Endothelial cell of umbilical vein (primary cell): ENCODE data around the gene ZNF628. TPM values are rescaled to one million over a fixed set of nuclear protein-coding genes. Genes with fewer than 3 reads are reported as not detected.

Experiments used
- BruUV-seq: library from RNA; stranded (reverse); fragments of 400-500 nt; replicated peaks from 2 replicates; lab custom pipeline; 2021; lab: Mats Ljungman, UMichigan
- CTCF ChIA-PET: fragments of 300-600, 350-600 bp; sonication (Branson Sonifier 250); formaldehyde crosslinking; loops from one replicate; lab custom pipeline; 2021; ENCODE audit warnings: antibody characterized with exemption, inconsistent platforms; lab: Charles Lee
- POLR2A ChIA-PET: fragments of 300-600, 350-600 bp; sonication (Branson Sonifier 250); formaldehyde crosslinking; loops from one replicate; lab custom pipeline; 2021; ENCODE audit warnings: antibody characterized with exemption, inconsistent platforms; lab: Charles Lee
- DNase-seq: peaks from one replicate; pipeline ENCODE4 v3.0.0-alpha.2; 2011; ENCODE audit warnings: low read depth, low spot score
- FAIRE-seq: peaks from 2 replicates; lab custom pipeline; 2011; peaks lifted over from hg19 to GRCh38; lab: Jason Lieb, UNC
- H2AFZ ChIP-seq: 2 replicates; pipeline ENCODE4 v1.6.0; 2012; ENCODE audit warnings: low read depth, low read length, control low read depth, inconsistent platforms
- H3K27ac ChIP-seq: 2 replicates; pipeline ENCODE4 v1.5.1; 2011; ENCODE audit warnings: low read depth, mild to moderate bottlenecking, control low read depth, low read length, moderate library complexity; ENCODE audit not compliant: insufficient read depth
- H3K27me3 ChIP-seq, 2 experiments: 2 replicates each; pipeline versions ENCODE4 v1.6.0 to v1.6.1; 2011; ENCODE audit warnings: low read length in 2 of 2, mixed read lengths in 1 of 2; ENCODE audit not compliant: control insufficient read depth in 2 of 2, insufficient read depth in 2 of 2
- H3K36me3 ChIP-seq, 2 experiments: 2 replicates in 1 of 2; 3 replicates in 1 of 2; pipeline ENCODE4 v1.5.1; 2011; ENCODE audit warnings: low read length in 2 of 2, mild to moderate bottlenecking in 1 of 2, moderate library complexity in 1 of 2; ENCODE audit not compliant: control insufficient read depth in 2 of 2, insufficient read depth in 2 of 2; ENCODE audit errors: extremely low read depth in 1 of 2
- H3K4me1 ChIP-seq: 3 replicates; pipeline ENCODE4 v1.5.1; 2011; ENCODE audit warnings: mild to moderate bottlenecking, low read length; ENCODE audit not compliant: control insufficient read depth, insufficient read depth; ENCODE audit errors: extremely low read depth
- H3K4me2 ChIP-seq: 2 replicates; pipeline ENCODE4 v1.6.1; 2011; ENCODE audit warnings: low read length, control low read depth, mixed read lengths; ENCODE audit not compliant: insufficient read depth
- H3K4me3 ChIP-seq, 3 experiments: fragments of 200-600 bp in 1 of 3; sonication (generic), shearing (Covaris generic) in 1 of 3; replicated peaks in 1 of 3; 2 replicates each; pipeline ENCODE4 v1.5.1; 2011 to 2016; ENCODE audit warnings: control low read depth in 3 of 3, low read length in 3 of 3, mild to moderate bottlenecking in 2 of 3, inconsistent platforms in 1 of 3, low read depth in 1 of 3, moderate library complexity in 1 of 3; ENCODE audit not compliant: insufficient read depth in 1 of 3
- H3K79me2 ChIP-seq: 2 replicates; pipeline ENCODE4 v1.6.0; 2012; ENCODE audit warnings: low read length, inconsistent platforms; ENCODE audit not compliant: control insufficient read depth, insufficient read depth
- H3K9ac ChIP-seq: replicated peaks from 2 replicates; pipeline ENCODE3; 2011; ENCODE audit warnings: low read length, control low read depth; ENCODE audit not compliant: insufficient read depth; ENCODE audit errors: extremely low read depth
- H3K9me1 ChIP-seq: replicated peaks from 3 replicates; pipeline ENCODE4 v1.6.0; 2011; ENCODE audit warnings: mild to moderate bottlenecking, low read length; ENCODE audit not compliant: control insufficient read depth, insufficient read depth; ENCODE audit errors: extremely low read depth
- H3K9me3 ChIP-seq: replicated peaks from 2 replicates; pipeline ENCODE4 v1.5.1; 2012; ENCODE audit warnings: low read length, inconsistent platforms; ENCODE audit not compliant: control insufficient read depth, insufficient read depth
- H4K20me1 ChIP-seq: replicated peaks from 2 replicates; pipeline ENCODE3; 2011; ENCODE audit warnings: mild to moderate bottlenecking, low read length; ENCODE audit not compliant: control insufficient read depth, insufficient read depth; ENCODE audit errors: extremely low read depth
- EZH2 ChIP-seq: IDR thresholded peaks from 2 replicates; pipeline ENCODE4 v1.6.1; 2012; ENCODE audit warnings: borderline replicate concordance, low read depth, mild to moderate bottlenecking, moderate library complexity, low read length, inconsistent platforms; ENCODE audit not compliant: severe bottlenecking
- MAX ChIP-seq: IDR thresholded peaks from 2 replicates; pipeline ENCODE4 v1.6.1; 2011; ENCODE audit not compliant: insufficient read depth, insufficient read length
- POLR2A ChIP-seq: IDR thresholded peaks from 2 replicates; pipeline ENCODE4 v1.6.1; 2012; ENCODE audit warnings: low read depth, mild to moderate bottlenecking, control low read depth, low read length
- dilution Hi-C: fragments of 300-500 bp; cut with MboI; formaldehyde crosslinking; loops from one replicate; pipeline ENCODE4 v1.15.0; 2019; ENCODE audit warnings: low sequenced_read_pairs; ENCODE audit not compliant: extremely low pct_ligation_motif_present
- intact Hi-C: fragments of 100-400 bp; cut with micrococcal nuclease; formaldehyde crosslinking; loops from one replicate; pipeline ENCODE4 v1.10.0; 2022
- polyA plus RNA-seq, 4 experiments: library from polyadenylated mRNA; depleted of rRNA in 3 of 4; stranded (reverse) in 3 of 4; unstranded in 1 of 4; fragments of >200 nt; gene quantifications; 2 replicates each; pipeline versions ENCODE4 v1.2.1 to v1.2.3, GENCODE V29; 2011 to 2012; ENCODE audit warnings: missing spikeins in 1 of 4
- total RNA-seq: library from RNA; stranded (reverse); gene quantifications from 2 replicates; pipeline ENCODE4 v1.2.3, GENCODE V29; 2021
- TF ChIP-seq, protein P1 (sequence below), 2 donors: IDR thresholded peaks; 1 replicate in 1 of 2; 2 replicates in 1 of 2; pipeline ENCODE4 v1.5.1; 2011; ENCODE audit warnings: low read length in 2 of 2, mild to moderate bottlenecking in 2 of 2, moderate library complexity in 2 of 2, control low read depth in 1 of 2, inconsistent platforms in 1 of 2, low read depth in 1 of 2; ENCODE audit not compliant: insufficient read depth in 1 of 2; ENCODE audit errors: extremely low read depth in 1 of 2

ZNF628 gene
- total and polyA plus RNA-seq, 2 donors (not counting 3 experiments of a cell fraction or from before 2014, with no cell fraction given) = 2.0 to 10.4 TPM

GRCh38 chr19:55461974-55462626, 14.3 kb upstream of the ZNF628 start:
- intact Hi-C loops (loop anchor here (1.0 to 5.0 kb wide), 5 partner anchors 14 to 162 kb away; partner anchors contain the start of genes RPL28, TMEM238, ZNF628 and ZNF784), dilution Hi-C loops (no loop called here)
- FAIRE-seq (no peak), DNase-seq (peak; percentile 57)
- no peaks in the 10 kb centered on the region for H4K20me1 ChIP-seq
- peak overlapping the region; percentile 40 for H3K9ac ChIP-seq
- peak overlapping the region; percentile 14 for H3K27ac ChIP-seq
- H3K79me2 ChIP-seq = no peaks in the 10 kb centered on the region
- POLR2A ChIA-PET = interaction anchor here (1.0 to 1.1 kb wide), 3 partner anchors 14 to 54 kb away, joined by 4 to 6 read pairs (median 4); partner anchors contain the start of genes UBE2S and ZNF628
- H3K4me3 ChIP-seq = peak overlapping the region; percentile 13 to 55 (median 52)
- TF ChIP-seq MAX = no peak
- peak; percentile 77 for TF ChIP-seq POLR2A
- TF ChIP-seq, protein P1, sequence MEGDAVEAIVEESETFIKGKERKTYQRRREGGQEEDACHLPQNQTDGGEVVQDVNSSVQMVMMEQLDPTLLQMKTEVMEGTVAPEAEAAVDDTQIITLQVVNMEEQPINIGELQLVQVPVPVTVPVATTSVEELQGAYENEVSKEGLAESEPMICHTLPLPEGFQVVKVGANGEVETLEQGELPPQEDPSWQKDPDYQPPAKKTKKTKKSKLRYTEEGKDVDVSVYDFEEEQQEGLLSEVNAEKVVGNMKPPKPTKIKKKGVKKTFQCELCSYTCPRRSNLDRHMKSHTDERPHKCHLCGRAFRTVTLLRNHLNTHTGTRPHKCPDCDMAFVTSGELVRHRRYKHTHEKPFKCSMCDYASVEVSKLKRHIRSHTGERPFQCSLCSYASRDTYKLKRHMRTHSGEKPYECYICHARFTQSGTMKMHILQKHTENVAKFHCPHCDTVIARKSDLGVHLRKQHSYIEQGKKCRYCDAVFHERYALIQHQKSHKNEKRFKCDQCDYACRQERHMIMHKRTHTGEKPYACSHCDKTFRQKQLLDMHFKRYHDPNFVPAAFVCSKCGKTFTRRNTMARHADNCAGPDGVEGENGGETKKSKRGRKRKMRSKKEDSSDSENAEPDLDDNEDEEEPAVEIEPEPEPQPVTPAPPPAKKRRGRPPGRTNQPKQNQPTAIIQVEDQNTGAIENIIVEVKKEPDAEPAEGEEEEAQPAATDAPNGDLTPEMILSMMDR (IDR thresholded peaks at IDR 0.05; ENCODE audit: extremely low read depth in 1 of 2, insufficient read depth in 1 of 2, low read depth in 1 of 2, low read length in 2 of 2) = peak in 1 of 2 donors; percentile 1
- no peaks in the 10 kb centered on the region for H3K9me1 ChIP-seq
- CTCF ChIA-PET = interaction anchor here (0.6 to 1.5 kb wide), 7 partner anchors 9 to 326 kb away, joined by 3 to 21 read pairs (median 4); no protein-coding TSS in a partner anchor
- H3K4me1 ChIP-seq = peaks cover 13% of the 10 kb centered on the region
- no peaks in the 10 kb centered on the region for H3K9me3 ChIP-seq
- H3K4me2 ChIP-seq = peak overlapping the region; percentile 84
- BruUV-seq = no TSS peak
- no peaks in the 10 kb centered on the region for H3K27me3 ChIP-seq
- H3K36me3 ChIP-seq = no peaks in the 10 kb centered on the region
- peak overlapping the region; percentile 61 for H2AFZ ChIP-seq

GRCh38 chr19:55462722-55463121, 13.7 kb upstream of the ZNF628 start:
- no TSS peak for BruUV-seq
- intact Hi-C loops = loop anchor here (5.0 kb wide), 1 partner anchor 145 kb away; the partner anchor contains the start of gene ZNF865
- Histone ChIP-seq H3K9me1 (no peaks in the 10 kb centered on the region), H3K27ac (no peak overlapping the region), H3K9me3 (no peaks in the 10 kb centered on the region), H3K27me3 (no peaks in the 10 kb centered on the region), H2AFZ (no peak overlapping the region), H3K4me1 (peaks cover 13% of the 10 kb centered on the region), H3K79me2 (no peaks in the 10 kb centered on the region), H4K20me1 (no peaks in the 10 kb centered on the region), H3K36me3 (no peaks in the 10 kb centered on the region), H3K4me2 (no peak overlapping the region), H3K4me3 (no peak overlapping the region), H3K9ac (no peak overlapping the region)
- no peak for DNase-seq
- dilution Hi-C loops = no loop called here
- no peak for TF ChIP-seq EZH2
- ChIA-PET POLR2A (interaction anchor here (0.6 kb wide), 1 partner anchor 9 kb away, joined by 5 read pairs; no protein-coding TSS in a partner anchor), CTCF (interaction anchor here (1.5 kb wide), 1 partner anchor 11 kb away, joined by 4 read pairs; no protein-coding TSS in a partner anchor)
- FAIRE-seq = no peak
